ENCODE measurements around the gene C2orf92.

GRCh38 chr2:97701851-97702465, 32.4 kb downstream of the C2orf92 start:
- TF ChIP-seq CTCF (IDR thresholded peaks at IDR 0.05; ENCODE audit: low read length) (no peak), EZH2 (optimal IDR thresholded peaks at IDR 0.05; ENCODE audit: low read depth, low read length) (no peak), EZH2phosphoT487 (IDR thresholded peaks at IDR 0.05; ENCODE audit: low read length) (no peak)
